SK-N-SH (cell line): Measurements from ENCODE around the gene NUMB. TPM values are rescaled to one million over a fixed set of nuclear protein-coding genes. Genes with fewer than 3 reads are reported as not detected.

Source experiments
- CTCF ChIA-PET: fragments of 300-600, 350-600 bp; formaldehyde crosslinking; extraction: SDS; loops from one replicate; lab custom pipeline; 2021; lab: Yijun Ruan, JAX
- POLR2A ChIA-PET: fragments of 350-600 bp; sonication (Branson Sonifier 250); formaldehyde crosslinking; extraction: SDS; loops from one replicate; lab custom pipeline; 2020; ENCODE audit warnings: antibody characterized with exemption, inconsistent platforms; lab: Yijun Ruan, JAX
- DNase-seq: peaks from one replicate; pipeline ENCODE4 v3.0.0; 2012
- H2AFZ ChIP-seq: fragments of 200-600 bp; sonication (generic); 2 replicates; pipeline ENCODE4 v1.8.1; 2016; ENCODE audit warnings: antibody characterized with exemption, mild to moderate bottlenecking, low read depth
- H3F3A ChIP-seq: fragments of 200-600 bp; sonication (generic); replicated peaks from 2 replicates; pipeline ENCODE3; 2016; ENCODE audit warnings: antibody characterized with exemption, mild to moderate bottlenecking; ENCODE audit not compliant: insufficient read depth
- H3K27ac ChIP-seq, 2 experiments: fragments of 200-500 bp in 1 of 2; fragments of 200-600 bp in 1 of 2; sonication (Bioruptor generic) in 1 of 2; sonication (generic), shearing (Covaris generic) in 1 of 2; 2 replicates each; pipeline versions ENCODE4 v1.5.1 to v1.6.1; 2014 to 2016; ENCODE audit warnings: low read depth in 2 of 2, inconsistent platforms in 1 of 2, low read length in 1 of 2, mild to moderate bottlenecking in 1 of 2, mixed read lengths in 1 of 2
- H3K27me3 ChIP-seq: fragments of 200-600 bp; sonication (generic), shearing (Covaris generic); 2 replicates; pipeline ENCODE4 v1.6.1; 2016; ENCODE audit warnings: mixed run types; ENCODE audit not compliant: insufficient read depth
- H3K36me3 ChIP-seq, 2 experiments: fragments of 200-500 bp in 1 of 2; fragments of 200-600 bp in 1 of 2; sonication (Bioruptor generic) in 1 of 2; sonication (generic) in 1 of 2; replicated peaks in 1 of 2; 2 replicates each; pipeline versions ENCODE3 to v1.5.1; 2014 to 2016; ENCODE audit warnings: low read length in 1 of 2, mild to moderate bottlenecking in 1 of 2; ENCODE audit not compliant: insufficient read depth in 2 of 2, control insufficient read depth in 1 of 2
- H3K4me1 ChIP-seq, 2 experiments: fragments of 200-500 bp in 1 of 2; fragments of 200-600 bp in 1 of 2; sonication (Bioruptor generic) in 1 of 2; sonication (generic), shearing (Covaris generic) in 1 of 2; 2 replicates each; pipeline versions ENCODE4 v1.5.1 to v1.6.1; 2014 to 2016; ENCODE audit warnings: low read depth in 1 of 2, low read length in 1 of 2, mixed run types in 1 of 2; ENCODE audit not compliant: insufficient read depth in 2 of 2, control insufficient read depth in 1 of 2
- H3K4me2 ChIP-seq: fragments of 200-600 bp; sonication (generic), shearing (Covaris generic); 2 replicates; pipeline ENCODE4 v1.6.1; 2017; ENCODE audit warnings: mixed run types
- H3K4me3 ChIP-seq, 2 experiments: fragments of 200-500 bp in 1 of 2; fragments of 200-600 bp in 1 of 2; sonication (Bioruptor generic) in 1 of 2; sonication (generic), shearing (Covaris generic) in 1 of 2; 2 replicates each; pipeline versions ENCODE4 v1.5.1 to v1.8.1; 2014 to 2016; ENCODE audit warnings: low read depth in 2 of 2, inconsistent platforms in 1 of 2, low read length in 1 of 2, mild to moderate bottlenecking in 1 of 2, mixed read lengths in 1 of 2, moderate library complexity in 1 of 2
- H3K79me2 ChIP-seq: fragments of 200-600 bp; sonication (generic); 2 replicates; pipeline ENCODE4 v1.8.1; 2017; ENCODE audit warnings: mild to moderate bottlenecking; ENCODE audit not compliant: insufficient read depth
- H3K9ac ChIP-seq: fragments of 200-600 bp; sonication (generic); 2 replicates; pipeline ENCODE4 v1.6.1; 2017; ENCODE audit warnings: mixed run types
- H3K9me2 ChIP-seq: fragments of 200-600 bp; sonication (generic); 2 replicates; pipeline ENCODE4 v1.6.1; 2017; ENCODE audit warnings: mixed run types
- H3K9me3 ChIP-seq: fragments of 200-600 bp; sonication (generic); 2 replicates; pipeline ENCODE4 v1.6.1; 2017; ENCODE audit warnings: mixed run types, mild to moderate bottlenecking, moderate library complexity
- H4K20me1 ChIP-seq: fragments of 200-600 bp; sonication (generic); 2 replicates; pipeline ENCODE4 v1.6.1; 2017; ENCODE audit warnings: mild to moderate bottlenecking, mixed run types; ENCODE audit not compliant: insufficient read depth
- CHD2 ChIP-seq: fragments of 150-350 bp; IDR thresholded peaks from 2 replicates; pipeline ENCODE4 v1.6.1; 2018; ENCODE audit warnings: low read length; ENCODE audit not compliant: partially characterized antibody
- WGBS: methylation state at CpG from one replicate; pipeline ENCODE4 v1.1.6; 2017; ENCODE audit warnings: low lambda C conversion rate; 5-methylcytosine and 5-hydroxymethylcytosine counted together
- polyA plus RNA-seq, 3 experiments: library from polyadenylated mRNA; depleted of rRNA; stranded (reverse); fragments of >200 nt; gene quantifications; 2 replicates each; pipeline ENCODE4 v1.2.3, GENCODE V29; 2012
- small RNA-seq, 7 experiments: library from RNA; depleted of rRNA; stranded (forward); fragments of <200 nt; gene quantifications; one replicate each; pipeline ENCODE3, GENCODE V24; 2012
- TF ChIP-seq, protein P1 (sequence below): fragments of 150-350 bp; IDR thresholded peaks from 2 replicates; pipeline ENCODE4 v1.6.1; 2017; ENCODE audit warnings: antibody characterized with exemption, low read length, low read depth, borderline replicate concordance

NUMB gene
- polyA plus RNA-seq, 1 of the 3 experiments (the other 2 are of a cell fraction): 58.4 TPM

DNA sequence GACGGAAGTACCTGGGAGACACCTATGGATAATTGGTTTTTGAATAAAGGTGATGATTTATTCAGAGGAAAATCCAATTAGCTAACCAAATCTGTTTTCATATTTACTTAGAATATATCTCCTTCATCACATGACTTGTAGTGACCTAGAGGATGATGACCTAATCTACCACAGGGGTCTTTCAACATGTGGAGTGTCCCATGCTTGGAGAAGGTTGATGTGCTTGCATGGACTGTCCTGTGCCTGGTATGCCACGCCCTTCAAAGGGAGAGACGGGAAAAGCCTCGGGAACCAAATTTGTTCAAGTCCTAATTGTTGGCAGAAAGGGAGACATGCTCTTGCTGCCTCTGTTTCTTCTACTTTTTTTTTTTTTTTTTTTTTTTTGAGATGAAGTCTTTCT, 232.8 kb downstream of the NUMB start:
- WGBS: 86% methylated on average over 4 of the region's 4 CpGs
- Histone ChIP-seq H3F3A (peaks cover 6% of the 10 kb centered on the region), H3K4me1 (peaks cover 6 to 11% of the 10 kb centered on the region in 2 experiments; a peak in 2 of 4 replicates), H3K36me3 (peaks cover 5 to 22% of the 10 kb centered on the region in 2 experiments), H3K9ac (no peak overlapping the region), H2AFZ (no peak overlapping the region), H4K20me1 (0 out of 2 replicates have a peak, but pooled peaks cover 3% of the 10 kb centered on the region), H3K27me3 (no peaks in the 10 kb centered on the region), H3K9me2 (no peaks in the 10 kb centered on the region), H3K79me2 (no peaks in the 10 kb centered on the region), H3K9me3 (no peaks in the 10 kb centered on the region), H3K4me3 (no peak overlapping the region), H3K4me2 (no peak overlapping the region), H3K27ac (no peak overlapping the region)
- TF ChIP-seq, protein P1, sequence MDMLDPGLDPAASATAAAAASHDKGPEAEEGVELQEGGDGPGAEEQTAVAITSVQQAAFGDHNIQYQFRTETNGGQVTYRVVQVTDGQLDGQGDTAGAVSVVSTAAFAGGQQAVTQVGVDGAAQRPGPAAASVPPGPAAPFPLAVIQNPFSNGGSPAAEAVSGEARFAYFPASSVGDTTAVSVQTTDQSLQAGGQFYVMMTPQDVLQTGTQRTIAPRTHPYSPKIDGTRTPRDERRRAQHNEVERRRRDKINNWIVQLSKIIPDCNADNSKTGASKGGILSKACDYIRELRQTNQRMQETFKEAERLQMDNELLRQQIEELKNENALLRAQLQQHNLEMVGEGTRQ: no peak
- no peak for TF ChIP-seq CHD2
- DNase-seq: no peak
- POLR2A ChIA-PET: no interaction called here
- CTCF ChIA-PET: interaction anchor here (0.8 kb wide), 1 partner anchor 246 kb away, joined by 3 read pairs; no protein-coding TSS in a partner anchor

Small RNA genes within 50 kb of the gene (small RNA-seq; reads per million reads assigned to genes)
- gene RNU6-419P: 0 reads per million in 7 experiments

Other genes starting within 250 kb of the NUMB start
- 0.13 and 0.15 TPM in 2 replicates for gene PAPLN, start 221.0 kb downstream of the NUMB start, polyA plus RNA-seq (2012; rRNA removed)
- 10.2 and 11.2 TPM in 2 replicates for gene RIOX1, start 32.4 kb upstream of the NUMB start, polyA plus RNA-seq (2012; rRNA removed)
- 4.2 and 5.4 TPM in 2 replicates for gene ACOT1, start 78.6 kb upstream of the NUMB start, polyA plus RNA-seq (2012; rRNA removed)
- not detected in 2 replicates for gene HEATR4, start 100.4 kb upstream of the NUMB start, polyA plus RNA-seq (2012; rRNA removed)
- gene ACOT2, start 110.7 kb upstream of the NUMB start, polyA plus RNA-seq (2012; rRNA removed): 45.6 and 46.7 TPM in 2 replicates
- gene ACOT4, start 133.3 kb upstream of the NUMB start, polyA plus RNA-seq (2012; rRNA removed): 0.12 and 0.13 TPM in 2 replicates
- gene ACOT6, start 154.0 kb upstream of the NUMB start, polyA plus RNA-seq (2012; rRNA removed): not detected in 2 replicates
- gene DNAL1, start 186.4 kb upstream of the NUMB start, polyA plus RNA-seq (2012; rRNA removed): 2.6 and 3.6 TPM in 2 replicates